Measurements from ENCODE around the gene AARS1. TPM values are rescaled to one million over a fixed set of nuclear protein-coding genes. Genes with fewer than 3 reads are reported as not detected.
"Not testable (repeated sequence)": the region's sequence is repeated elsewhere in the genome, so short reads cannot be mapped to it uniquely, and the experiment has no call there.

The AARS1 gene
- total RNA-seq, 2 experiments from 2014 or later = 237 to 238 TPM

- peaks cover 39% of the 10 kb centered on the region for H3K36me3 Mint-ChIP-seq (ENCODE audit: low read depth)
- no peaks in the 10 kb centered on the region for H3K27me3 Mint-ChIP-seq (ENCODE audit: low read depth)
- intact Hi-C loops (cut with micrococcal nuclease) = loop anchor here (1.0 to 10.0 kb wide), 3 partner anchors 38 to 273 kb away; partner anchors contain the start of genes AARS1, COG4, PDPR and SF3B3
- DNase-seq = peak; percentile 96
- CTCF ChIA-PET = interaction anchor here (0.6 to 2.9 kb wide), 22 partner anchors 10 to 909 kb away, joined by 3 to 14 read pairs (median 4); partner anchors contain the start of genes AARS1, DDX19A and DDX19B
- peak within 1 kb of the TSS; percentile 86 for H3K4me3 Mint-ChIP-seq
- H3K27ac Mint-ChIP-seq = peak within 1 kb of the TSS; percentile 93
- no peaks in the 10 kb centered on the region for H3K9me3 Mint-ChIP-seq
- peaks cover 24% of the 10 kb centered on the region for H3K4me1 Mint-ChIP-seq (ENCODE audit: low read depth)
These were observed 37.5 kb downstream of the AARS1 start, which contains the start of gene EXOSC6 for GRCh38 chr16:70251629-70252354. Gene EXOSC6, minus strand, starts transcription at chr16:70251940. Its CDS starts 40 bp downstream, at chr16:70251900.

- Mint-ChIP-seq H3K27me3 (ENCODE audit: low read depth) (no peaks in the 10 kb centered on the region), H3K4me1 (ENCODE audit: low read depth) (peaks cover 31% of the 10 kb centered on the region), H3K27ac (peak overlapping the region; percentile 85), H3K36me3 (ENCODE audit: low read depth) (peaks cover 38% of the 10 kb centered on the region), H3K9me3 (no peaks in the 10 kb centered on the region), H3K4me3 (peak overlapping the region; percentile 84)
- CTCF ChIA-PET = interaction anchor here (0.6 to 2.9 kb wide), 14 partner anchors 10 to 1127 kb away, joined by 3 to 14 read pairs (median 4); partner anchors contain the start of genes AARS1 and DDX19B
- intact Hi-C loops (cut with micrococcal nuclease) = loop anchor here (1.0 to 10.0 kb wide), 3 partner anchors 38 to 274 kb away; partner anchors contain the start of genes AARS1, COG4, PDPR and SF3B3
- DNase-seq = peak; percentile 37
These were observed 38.3 kb downstream of the AARS1 start for GRCh38 chr16:70250748-70251628.

- H3K4me1 Mint-ChIP-seq (ENCODE audit: low read depth) = peaks cover 35% of the 10 kb centered on the region
- peak overlapping the region; percentile 80 for H3K27ac Mint-ChIP-seq
- H3K4me3 Mint-ChIP-seq = peak overlapping the region; percentile 72
- not testable (repeated sequence) for DNase-seq; H3K27me3 Mint-ChIP-seq (ENCODE audit: low read depth); H3K9me3 Mint-ChIP-seq
- intact Hi-C loops (cut with micrococcal nuclease) = loop anchor here (5.0 to 10.0 kb wide), 2 partner anchors 137 to 275 kb away; partner anchors contain the start of genes COG4, PDPR and SF3B3
- CTCF ChIA-PET = interaction anchor here (0.6 to 0.9 kb wide), 2 partner anchors 34 to 85 kb away, joined by 3 to 4 read pairs; no protein-coding TSS in a partner anchor
- peaks cover 33% of the 10 kb centered on the region for H3K36me3 Mint-ChIP-seq (ENCODE audit: low read depth)
These were observed 39.6 kb downstream of the AARS1 start for GRCh38 chr16:70249697-70250096.

- intact Hi-C loops (cut with micrococcal nuclease); H3K27ac Mint-ChIP-seq; H3K9me3 Mint-ChIP-seq; H3K4me1 Mint-ChIP-seq (ENCODE audit: low read depth); CTCF ChIA-PET; H3K4me3 Mint-ChIP-seq; H3K27me3 Mint-ChIP-seq (ENCODE audit: low read depth); H3K36me3 Mint-ChIP-seq (ENCODE audit: low read depth); DNase-seq: not testable (repeated sequence)
These were observed 50.5 kb downstream of the AARS1 start for GRCh38 chr16:70238773-70239172.

GRCh38 chr16:70231831-70232230 lies 57.5 kb downstream of the AARS1 start:
- H3K4me1 Mint-ChIP-seq (ENCODE audit: low read depth); H3K27me3 Mint-ChIP-seq (ENCODE audit: low read depth); DNase-seq; H3K27ac Mint-ChIP-seq; H3K36me3 Mint-ChIP-seq (ENCODE audit: low read depth); H3K4me3 Mint-ChIP-seq; intact Hi-C loops (cut with micrococcal nuclease); H3K9me3 Mint-ChIP-seq: not testable (repeated sequence)
- CTCF ChIA-PET = interaction anchor here (0.7 kb wide), 1 partner anchor 255 kb away, joined by 3 read pairs; no protein-coding TSS in a partner anchor

- Mint-ChIP-seq H3K4me1 (ENCODE audit: low read depth) (peaks cover 28% of the 10 kb centered on the region), H3K27ac (peak overlapping the region; percentile 81), H3K36me3 (ENCODE audit: low read depth) (peaks cover 16% of the 10 kb centered on the region)
- H3K4me3 Mint-ChIP-seq; CTCF ChIA-PET; intact Hi-C loops (cut with micrococcal nuclease); H3K27me3 Mint-ChIP-seq (ENCODE audit: low read depth); DNase-seq; H3K9me3 Mint-ChIP-seq: not testable (repeated sequence)
These were observed 63.3 kb downstream of the AARS1 start for GRCh38 chr16:70226024-70226423.

DNA sequence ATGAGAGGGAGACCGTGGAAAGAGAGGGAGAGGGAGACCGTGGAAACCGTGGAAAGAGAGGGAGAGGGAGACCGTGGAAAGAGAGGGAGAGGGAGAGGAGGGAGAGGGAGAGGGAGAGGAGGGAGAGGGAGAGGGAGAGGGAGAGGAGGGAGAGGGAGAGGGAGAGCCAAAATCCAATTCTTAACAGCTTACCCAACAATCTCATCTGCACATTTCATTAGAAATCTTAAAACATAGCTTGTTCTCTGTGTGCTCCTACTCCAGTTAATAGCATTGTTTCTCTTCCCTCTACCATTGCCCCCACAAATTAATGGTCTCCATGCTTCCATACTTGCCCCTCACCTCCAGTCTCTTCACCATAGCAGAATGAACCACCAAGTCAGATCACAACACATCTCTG lies 63.9 kb downstream of the AARS1 start:
- Mint-ChIP-seq H3K27ac (peak overlapping the region; percentile 70), H3K4me1 (ENCODE audit: low read depth) (peaks cover 28% of the 10 kb centered on the region), H3K36me3 (ENCODE audit: low read depth) (peaks cover 16% of the 10 kb centered on the region)
- H3K4me3 Mint-ChIP-seq; intact Hi-C loops (cut with micrococcal nuclease); DNase-seq; H3K27me3 Mint-ChIP-seq (ENCODE audit: low read depth); H3K9me3 Mint-ChIP-seq; CTCF ChIA-PET: not testable (repeated sequence)

- H3K4me3 Mint-ChIP-seq; intact Hi-C loops (cut with micrococcal nuclease); DNase-seq; H3K27ac Mint-ChIP-seq; H3K9me3 Mint-ChIP-seq; CTCF ChIA-PET; H3K27me3 Mint-ChIP-seq (ENCODE audit: low read depth): not testable (repeated sequence)
- H3K36me3 Mint-ChIP-seq (ENCODE audit: low read depth) = peaks cover 18% of the 10 kb centered on the region
- H3K4me1 Mint-ChIP-seq (ENCODE audit: low read depth) = peaks cover 28% of the 10 kb centered on the region
These were observed 64.7 kb downstream of the AARS1 start for GRCh38 chr16:70224645-70225044.

GRCh38 chr16:70223971-70224513 lies 65.3 kb downstream of the AARS1 start:
- CTCF ChIA-PET; intact Hi-C loops (cut with micrococcal nuclease); DNase-seq; H3K27ac Mint-ChIP-seq; H3K4me3 Mint-ChIP-seq; H3K9me3 Mint-ChIP-seq; H3K27me3 Mint-ChIP-seq (ENCODE audit: low read depth): not testable (repeated sequence)
- Mint-ChIP-seq H3K36me3 (ENCODE audit: low read depth) (peaks cover 18% of the 10 kb centered on the region), H3K4me1 (ENCODE audit: low read depth) (peaks cover 28% of the 10 kb centered on the region)

- H3K36me3 Mint-ChIP-seq (ENCODE audit: low read depth) = peaks cover 19% of the 10 kb centered on the region
- H3K4me3 Mint-ChIP-seq = not testable (repeated sequence)
- H3K27ac Mint-ChIP-seq = peak overlapping the region; percentile 72
These were observed 66.1 kb downstream of the AARS1 start for GRCh38 chr16:70223216-70223615.

GRCh38 chr16:70222574-70222973 lies 66.7 kb downstream of the AARS1 start:
- H3K4me3 Mint-ChIP-seq; intact Hi-C loops (cut with micrococcal nuclease); H3K27me3 Mint-ChIP-seq (ENCODE audit: low read depth); H3K9me3 Mint-ChIP-seq; CTCF ChIA-PET: not testable (repeated sequence)
- peak overlapping the region; percentile 62 for H3K27ac Mint-ChIP-seq
- H3K4me1 Mint-ChIP-seq (ENCODE audit: low read depth) = peaks cover 27% of the 10 kb centered on the region
- peaks cover 18% of the 10 kb centered on the region for H3K36me3 Mint-ChIP-seq (ENCODE audit: low read depth)
- DNase-seq = peak; percentile 51

More at GRCh38 chr16:70223216-70223615, 66.1 kb downstream of the AARS1 start:
- DNase-seq; H3K9me3 Mint-ChIP-seq; CTCF ChIA-PET; intact Hi-C loops (cut with micrococcal nuclease); H3K27me3 Mint-ChIP-seq (ENCODE audit: low read depth): not testable (repeated sequence)
- H3K4me1 Mint-ChIP-seq (ENCODE audit: low read depth) = peaks cover 28% of the 10 kb centered on the region

GRCh38 chr16:70218586-70218985 lies 70.7 kb downstream of the AARS1 start:
- peaks cover 12% of the 10 kb centered on the region for H3K4me1 Mint-ChIP-seq (ENCODE audit: low read depth)
- DNase-seq; H3K27ac Mint-ChIP-seq; intact Hi-C loops (cut with micrococcal nuclease); H3K4me3 Mint-ChIP-seq; CTCF ChIA-PET; H3K27me3 Mint-ChIP-seq (ENCODE audit: low read depth); H3K9me3 Mint-ChIP-seq: not testable (repeated sequence)
- peaks cover 16% of the 10 kb centered on the region for H3K36me3 Mint-ChIP-seq (ENCODE audit: low read depth)
